Measurements from ENCODE around the gene UNC45B.
A peak's percentile ranks its signal among the peaks of the same experiment; 100 is the strongest.

DNA sequence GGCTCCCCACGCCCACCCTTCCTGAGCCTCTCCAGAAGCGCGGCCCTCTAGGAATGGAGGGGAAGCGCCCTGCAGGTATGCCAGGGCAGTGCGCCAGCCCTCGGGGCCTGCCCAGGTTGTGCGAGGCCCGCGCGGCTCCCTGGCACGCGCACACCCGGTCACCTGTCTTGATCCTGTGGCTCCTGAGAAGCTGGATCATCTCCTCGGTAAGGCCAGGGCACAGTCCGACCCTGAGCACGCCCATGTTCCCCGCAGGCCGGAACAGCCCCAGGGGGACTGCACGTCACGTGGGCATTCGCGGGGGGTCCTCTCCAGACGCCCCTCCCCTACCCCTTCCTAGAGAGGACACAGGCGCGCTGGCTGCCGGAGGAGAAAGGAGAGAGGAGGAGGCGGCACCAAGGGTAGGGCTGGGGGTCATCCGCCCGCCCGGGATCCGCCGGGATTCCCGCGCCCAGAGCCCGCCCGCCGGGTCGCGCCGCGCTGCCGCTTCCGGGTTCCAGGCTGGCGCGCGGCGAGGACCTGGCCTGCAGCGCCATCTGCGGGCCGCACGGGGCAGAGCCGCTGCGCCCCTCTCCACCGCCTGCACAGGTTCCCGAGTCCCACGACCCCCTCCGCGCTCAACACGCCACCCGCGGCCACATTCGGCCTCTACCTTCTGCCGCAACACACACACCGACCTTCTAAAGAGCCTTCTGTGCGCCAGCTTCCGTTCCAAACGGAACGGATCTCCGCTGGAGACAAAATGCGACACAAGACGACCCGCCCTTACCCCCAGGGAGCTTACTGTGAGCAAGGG is 28.0 kb upstream of the UNC45B start, which contains the start of gene RAD51D:
- TF ChIP-seq, protein P1, sequence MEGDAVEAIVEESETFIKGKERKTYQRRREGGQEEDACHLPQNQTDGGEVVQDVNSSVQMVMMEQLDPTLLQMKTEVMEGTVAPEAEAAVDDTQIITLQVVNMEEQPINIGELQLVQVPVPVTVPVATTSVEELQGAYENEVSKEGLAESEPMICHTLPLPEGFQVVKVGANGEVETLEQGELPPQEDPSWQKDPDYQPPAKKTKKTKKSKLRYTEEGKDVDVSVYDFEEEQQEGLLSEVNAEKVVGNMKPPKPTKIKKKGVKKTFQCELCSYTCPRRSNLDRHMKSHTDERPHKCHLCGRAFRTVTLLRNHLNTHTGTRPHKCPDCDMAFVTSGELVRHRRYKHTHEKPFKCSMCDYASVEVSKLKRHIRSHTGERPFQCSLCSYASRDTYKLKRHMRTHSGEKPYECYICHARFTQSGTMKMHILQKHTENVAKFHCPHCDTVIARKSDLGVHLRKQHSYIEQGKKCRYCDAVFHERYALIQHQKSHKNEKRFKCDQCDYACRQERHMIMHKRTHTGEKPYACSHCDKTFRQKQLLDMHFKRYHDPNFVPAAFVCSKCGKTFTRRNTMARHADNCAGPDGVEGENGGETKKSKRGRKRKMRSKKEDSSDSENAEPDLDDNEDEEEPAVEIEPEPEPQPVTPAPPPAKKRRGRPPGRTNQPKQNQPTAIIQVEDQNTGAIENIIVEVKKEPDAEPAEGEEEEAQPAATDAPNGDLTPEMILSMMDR (IDR thresholded peaks at IDR 0.05; ENCODE audit: insufficient read depth, low read length) = peak; percentile 72
- TF ChIP-seq POLR2AphosphoS5 (IDR thresholded peaks at IDR 0.05; ENCODE audit: low read depth) = peak; percentile 69
- TF ChIP-seq, protein P2, sequence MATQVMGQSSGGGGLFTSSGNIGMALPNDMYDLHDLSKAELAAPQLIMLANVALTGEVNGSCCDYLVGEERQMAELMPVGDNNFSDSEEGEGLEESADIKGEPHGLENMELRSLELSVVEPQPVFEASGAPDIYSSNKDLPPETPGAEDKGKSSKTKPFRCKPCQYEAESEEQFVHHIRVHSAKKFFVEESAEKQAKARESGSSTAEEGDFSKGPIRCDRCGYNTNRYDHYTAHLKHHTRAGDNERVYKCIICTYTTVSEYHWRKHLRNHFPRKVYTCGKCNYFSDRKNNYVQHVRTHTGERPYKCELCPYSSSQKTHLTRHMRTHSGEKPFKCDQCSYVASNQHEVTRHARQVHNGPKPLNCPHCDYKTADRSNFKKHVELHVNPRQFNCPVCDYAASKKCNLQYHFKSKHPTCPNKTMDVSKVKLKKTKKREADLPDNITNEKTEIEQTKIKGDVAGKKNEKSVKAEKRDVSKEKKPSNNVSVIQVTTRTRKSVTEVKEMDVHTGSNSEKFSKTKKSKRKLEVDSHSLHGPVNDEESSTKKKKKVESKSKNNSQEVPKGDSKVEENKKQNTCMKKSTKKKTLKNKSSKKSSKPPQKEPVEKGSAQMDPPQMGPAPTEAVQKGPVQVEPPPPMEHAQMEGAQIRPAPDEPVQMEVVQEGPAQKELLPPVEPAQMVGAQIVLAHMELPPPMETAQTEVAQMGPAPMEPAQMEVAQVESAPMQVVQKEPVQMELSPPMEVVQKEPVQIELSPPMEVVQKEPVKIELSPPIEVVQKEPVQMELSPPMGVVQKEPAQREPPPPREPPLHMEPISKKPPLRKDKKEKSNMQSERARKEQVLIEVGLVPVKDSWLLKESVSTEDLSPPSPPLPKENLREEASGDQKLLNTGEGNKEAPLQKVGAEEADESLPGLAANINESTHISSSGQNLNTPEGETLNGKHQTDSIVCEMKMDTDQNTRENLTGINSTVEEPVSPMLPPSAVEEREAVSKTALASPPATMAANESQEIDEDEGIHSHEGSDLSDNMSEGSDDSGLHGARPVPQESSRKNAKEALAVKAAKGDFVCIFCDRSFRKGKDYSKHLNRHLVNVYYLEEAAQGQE (IDR thresholded peaks at IDR 0.05; ENCODE audit: insufficient replicate concordance, low read depth) = peak; percentile 41
